ENCODE data around the gene WDR33. TPM values are rescaled to one million over a fixed set of nuclear protein-coding genes. Genes with fewer than 3 reads are reported as not detected.
"Not testable (repeated sequence)": the region's sequence is repeated elsewhere in the genome, so short reads cannot be mapped to it uniquely, and the experiment has no call there.

Gene WDR33
- polyA plus RNA-seq, 4 donors: 45.3 to 65.9 (median 54.4) TPM

DNA sequence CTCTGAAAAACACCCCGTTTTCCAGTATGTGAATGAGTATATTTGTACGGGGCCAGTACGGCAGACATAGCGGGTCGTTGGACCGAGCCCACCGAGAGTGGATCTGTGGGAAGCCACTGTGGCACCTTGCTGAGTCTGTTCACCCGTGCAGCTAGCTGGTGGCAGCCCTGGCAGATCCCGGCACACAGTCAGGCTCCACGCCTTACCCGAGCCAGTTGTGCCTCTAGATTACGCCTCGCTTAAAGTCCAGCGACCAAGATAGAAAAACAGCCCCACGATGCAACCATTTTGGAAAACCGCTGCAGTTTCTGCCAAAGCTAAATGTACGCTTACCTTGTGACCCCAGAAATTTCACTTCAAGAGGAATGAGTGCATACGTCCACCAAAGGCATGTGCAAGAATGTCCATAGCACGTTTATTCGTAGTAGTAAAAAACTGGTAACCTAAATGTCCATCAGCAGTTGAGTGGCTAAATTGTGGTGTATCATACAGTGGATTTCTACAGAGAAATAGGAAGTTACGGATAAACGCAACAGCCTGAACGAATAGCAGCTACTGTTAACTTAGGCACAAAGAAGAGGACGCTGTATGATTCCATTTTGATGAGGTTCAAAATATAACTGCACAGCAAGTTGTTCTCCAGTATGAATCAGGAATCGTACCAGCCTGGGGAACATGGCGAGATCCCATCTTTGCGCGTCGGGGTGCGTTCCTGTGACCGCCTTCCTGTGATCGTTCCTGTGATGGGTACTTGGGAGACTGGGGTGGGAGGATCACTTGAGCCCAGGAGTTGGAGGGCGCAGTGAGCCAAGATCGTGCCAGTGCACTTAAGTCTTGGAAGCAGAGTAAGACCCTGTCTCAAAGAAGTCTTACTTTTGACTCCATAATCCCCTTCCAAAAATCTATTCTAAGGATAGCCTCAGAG lies 688 bp upstream of the WDR33 start:
- peak in 2 of 4 donors; percentile 26 to 50 for DNase-seq (ENCODE audit: low read depth in 4 of 4, low spot score in 2 of 4)

DNA sequence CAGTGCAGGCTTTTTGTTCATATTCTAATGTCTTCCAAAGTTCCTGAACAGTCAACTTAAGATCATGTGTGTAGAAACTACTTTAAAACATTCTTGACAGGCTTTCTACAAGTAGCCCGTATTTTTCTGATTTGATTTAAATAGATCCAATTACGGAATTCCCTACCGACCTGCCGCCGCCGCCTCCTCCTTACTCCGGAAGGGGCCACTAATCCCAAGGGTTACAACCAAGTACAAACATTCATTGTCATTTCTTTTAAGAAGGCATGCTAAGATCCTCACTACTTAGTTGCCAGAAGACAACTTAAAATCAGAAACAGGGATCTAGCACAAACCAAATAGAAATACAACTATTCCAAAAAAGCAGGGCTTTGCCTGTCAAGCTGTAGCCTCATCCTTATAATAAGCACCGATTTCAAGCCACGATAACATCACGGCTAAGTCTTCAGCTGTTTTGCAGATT lies 784 bp downstream of the WDR33 start:
- peak in 2 of 4 donors; percentile 39 to 40 for DNase-seq (ENCODE audit: low read depth in 4 of 4, low spot score in 2 of 4)

DNA sequence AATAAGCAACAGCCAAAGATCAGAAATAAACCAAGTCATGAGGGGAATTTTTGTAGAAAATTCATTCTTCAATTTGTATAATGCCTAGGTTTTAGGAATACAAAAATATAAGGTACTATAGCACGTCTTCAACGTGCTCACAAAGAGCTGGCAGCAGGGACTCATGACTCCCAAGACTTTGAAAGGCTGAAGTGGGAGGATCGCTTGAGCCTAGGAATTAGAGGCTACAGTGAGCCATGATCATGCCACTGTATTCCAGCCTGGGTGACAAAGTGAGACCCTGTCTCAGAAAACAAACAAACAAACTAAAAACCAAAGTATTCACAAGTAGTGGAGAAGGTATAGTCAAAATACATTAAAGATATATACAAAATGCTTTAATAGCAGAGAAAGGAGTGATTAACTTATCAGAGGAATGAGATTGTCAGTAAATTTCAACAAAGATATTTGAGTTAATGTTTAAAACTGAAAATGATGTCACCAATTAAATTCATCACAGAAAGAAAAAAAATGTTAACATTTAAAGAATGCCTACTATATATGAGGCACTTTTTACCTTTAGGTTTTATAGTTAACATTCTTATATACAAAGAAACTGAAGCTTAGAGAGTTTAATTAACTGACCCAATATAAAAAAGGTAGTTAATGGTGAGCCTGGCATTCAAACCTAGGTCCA lies 3.2 kb downstream of the WDR33 start:
- DNase-seq (ENCODE audit: low read depth in 4 of 4, low spot score in 2 of 4): no peak

DNA sequence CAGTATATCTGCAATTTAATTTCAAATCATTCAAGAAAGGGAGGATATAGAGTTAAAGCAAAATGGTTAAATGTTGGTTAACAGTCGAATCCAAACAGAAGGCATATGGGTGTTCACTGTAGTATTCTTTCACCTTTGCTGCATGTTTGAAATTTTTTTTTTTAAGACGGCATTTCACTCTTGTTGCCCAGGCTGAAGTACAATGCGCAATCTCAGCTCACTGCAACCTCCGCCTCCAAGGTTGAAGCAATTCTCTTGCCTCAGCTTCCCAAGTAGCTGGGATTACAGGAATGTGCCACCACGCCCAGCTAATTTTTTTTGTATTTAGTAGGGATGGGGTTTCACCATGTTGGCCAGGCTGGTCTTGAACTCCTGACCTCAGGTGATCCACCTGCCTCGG lies 4.1 kb downstream of the WDR33 start:
- not testable (repeated sequence) for DNase-seq (ENCODE audit: low read depth in 4 of 4, low spot score in 2 of 4)

DNA sequence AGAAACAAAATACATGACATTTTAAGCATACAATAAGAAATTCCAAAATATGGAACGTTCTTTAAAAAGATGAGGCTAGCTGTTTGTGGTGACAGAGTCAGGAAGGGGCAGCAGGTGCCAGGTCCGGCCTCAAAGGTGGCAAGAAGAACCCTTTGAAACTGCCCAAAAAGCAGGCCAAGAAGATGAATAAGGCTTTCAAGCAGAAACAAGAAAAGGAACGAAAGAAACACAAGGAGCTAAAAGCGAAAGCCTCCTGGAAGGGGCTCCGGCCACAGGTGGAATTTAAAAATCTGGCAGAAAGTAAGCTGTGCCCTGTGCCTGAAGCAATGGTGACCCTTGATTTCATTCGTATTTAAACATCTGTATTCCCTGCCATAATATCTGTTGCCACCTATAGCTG lies 5.5 kb downstream of the WDR33 start:
- no peak for DNase-seq (ENCODE audit: low read depth in 4 of 4, low spot score in 2 of 4)

DNA sequence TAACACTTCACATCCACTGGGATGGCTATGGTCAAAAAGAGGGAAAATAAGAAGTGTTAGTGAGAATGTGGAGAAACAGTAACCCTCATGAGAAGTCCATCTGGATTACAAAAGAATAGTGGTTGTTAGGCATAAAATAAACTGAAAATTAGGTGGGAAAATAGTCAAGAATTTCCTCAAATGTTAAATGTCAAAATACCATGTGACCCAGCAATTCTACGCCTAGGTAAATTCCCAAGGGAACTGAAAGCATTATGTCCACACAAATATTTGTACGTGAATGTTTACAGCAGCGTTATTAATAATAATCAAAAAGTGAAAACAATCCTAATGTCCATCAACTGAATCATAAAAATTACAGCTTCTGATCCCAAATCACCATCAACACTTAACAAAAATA lies 11.0 kb downstream of the WDR33 start:
- DNase-seq (ENCODE audit: low read depth in 4 of 4, low spot score in 2 of 4): no peak

DNA sequence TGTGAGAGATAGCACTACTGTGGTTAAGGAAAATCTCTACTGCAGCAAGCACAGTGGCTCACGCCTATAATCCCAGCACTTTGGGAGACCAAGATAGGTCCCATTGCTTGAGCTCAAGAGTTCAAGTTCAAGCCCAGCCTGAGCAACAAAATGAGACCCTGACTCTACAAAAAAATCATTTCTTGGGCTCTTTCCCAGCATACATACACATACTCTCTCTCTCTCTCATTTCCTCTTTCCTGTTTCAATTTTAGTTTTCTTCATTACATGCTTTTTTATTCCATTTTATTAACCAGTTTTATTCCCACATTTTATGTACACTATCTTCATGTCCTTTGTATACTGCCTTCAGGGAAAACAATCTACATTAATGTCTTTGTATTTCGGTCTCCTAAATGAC lies 14.6 kb downstream of the WDR33 start:
- no peak for DNase-seq (ENCODE audit: low read depth in 4 of 4, low spot score in 2 of 4)

DNA sequence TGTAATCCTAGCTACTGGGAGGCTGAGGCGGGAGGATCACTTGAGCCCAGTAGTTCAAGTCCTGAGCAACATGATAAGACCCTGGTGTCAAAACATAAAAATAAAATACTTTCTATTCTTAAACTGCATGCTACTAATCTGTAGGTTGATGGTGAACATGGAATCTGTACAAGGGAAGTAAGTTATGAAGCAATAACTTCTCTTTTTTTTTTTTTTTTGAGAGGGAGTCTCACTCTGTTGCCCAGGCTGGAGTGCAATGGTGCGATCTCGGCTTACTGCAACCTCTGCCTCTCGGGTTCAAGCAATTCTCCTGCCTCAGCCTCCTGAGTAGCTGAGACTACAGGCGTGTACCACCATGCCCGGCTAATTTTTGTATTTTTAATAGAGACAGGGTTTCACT lies 16.1 kb downstream of the WDR33 start:
- DNase-seq (ENCODE audit: low read depth in 4 of 4, low spot score in 2 of 4): not testable (repeated sequence)

DNA sequence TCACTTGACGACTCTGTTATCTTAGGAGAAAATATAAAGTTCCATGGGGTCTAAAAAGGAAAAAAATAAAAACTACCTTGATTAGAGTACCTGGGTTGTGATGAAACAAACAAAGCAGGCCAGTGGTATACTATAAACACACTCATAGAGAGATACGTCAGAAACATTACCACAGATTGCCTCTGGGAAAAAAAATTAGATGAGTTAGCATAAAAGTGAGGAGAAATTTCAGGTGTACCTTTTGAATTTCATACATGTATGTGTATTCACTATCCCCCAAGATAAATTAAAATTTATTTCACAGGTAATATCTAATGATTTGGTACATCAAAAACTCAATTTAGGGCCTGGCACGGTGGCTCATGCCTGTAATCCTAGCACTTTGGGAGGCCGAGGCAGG lies 18.2 kb downstream of the WDR33 start:
- no peak for DNase-seq (ENCODE audit: low read depth in 4 of 4, low spot score in 2 of 4)

DNA sequence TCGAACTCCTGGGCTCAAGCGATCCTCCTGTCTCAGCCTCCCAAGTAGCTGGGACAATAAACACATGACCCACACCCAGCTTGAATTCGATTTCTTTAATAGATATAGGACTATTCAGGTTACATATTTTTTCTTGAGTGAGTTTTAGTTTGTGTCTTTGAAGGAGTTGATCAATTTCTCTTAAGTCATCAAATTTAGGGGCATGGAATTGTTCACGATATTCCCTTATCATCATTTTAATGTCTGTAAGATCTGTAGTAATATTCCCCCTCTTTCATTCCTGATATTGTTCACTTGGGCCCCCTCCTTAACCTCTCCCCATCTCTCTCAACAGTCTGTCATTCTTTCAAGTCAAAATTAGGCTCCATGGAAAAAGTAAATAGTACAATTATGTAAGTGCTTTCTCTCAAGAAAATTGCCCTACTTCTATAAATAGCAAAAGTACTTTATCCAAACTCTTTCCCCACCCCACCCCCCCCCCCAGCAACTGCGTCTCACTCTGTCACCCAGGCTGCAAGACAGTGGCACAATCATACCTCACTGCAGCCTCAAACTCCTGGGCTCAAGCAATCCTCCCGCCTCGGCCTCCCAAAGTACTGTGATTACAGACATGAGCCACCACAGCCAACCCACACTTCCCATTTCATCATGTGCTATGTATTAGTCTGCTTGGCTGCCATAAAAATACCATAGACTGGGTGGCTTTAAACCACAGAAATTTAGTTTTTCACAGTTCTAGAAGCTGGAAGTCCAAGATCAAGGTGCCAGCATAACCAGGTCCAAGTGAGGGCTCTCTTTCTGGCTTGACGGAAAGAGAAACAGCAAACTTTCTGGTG lies 20.1 kb downstream of the WDR33 start:
- no peak for DNase-seq (ENCODE audit: low read depth in 4 of 4, low spot score in 2 of 4)

DNA sequence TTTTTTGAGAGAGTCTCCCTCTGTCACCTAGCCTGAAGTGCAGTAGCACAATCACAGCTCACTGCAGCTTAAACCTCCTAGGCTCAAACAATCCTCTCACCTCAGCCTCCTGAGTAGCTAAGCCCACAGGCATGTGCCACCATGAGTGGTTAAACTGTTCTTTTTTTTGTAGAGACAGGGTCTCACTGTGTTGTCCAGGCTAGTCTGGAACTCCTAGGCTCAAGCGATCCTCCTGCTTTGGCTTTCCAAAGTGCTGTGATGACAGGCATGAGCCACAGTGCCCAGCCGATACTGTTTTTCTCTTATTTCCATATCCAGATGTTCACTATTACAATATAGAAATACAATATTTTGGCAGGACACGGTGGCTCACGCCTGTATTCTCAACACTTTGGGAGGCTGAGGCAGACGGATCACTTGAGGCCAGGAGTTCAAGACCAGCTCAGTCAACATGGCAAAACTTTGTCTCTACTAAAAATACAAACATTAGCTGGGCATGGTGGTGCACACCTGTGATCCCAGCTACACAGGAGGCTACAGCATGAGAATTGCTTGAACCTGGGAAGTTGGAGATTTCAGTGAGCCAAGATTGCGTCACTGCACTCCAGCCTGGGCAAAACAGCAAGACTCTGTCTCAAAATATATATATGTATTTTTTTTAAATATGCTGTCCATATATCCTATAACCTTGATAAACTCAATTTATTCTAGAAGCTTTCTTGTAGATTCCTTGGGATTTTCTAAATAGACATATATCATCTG lies 24.7 kb downstream of the WDR33 start:
- DNase-seq (ENCODE audit: low read depth in 4 of 4, low spot score in 2 of 4): no peak

DNA sequence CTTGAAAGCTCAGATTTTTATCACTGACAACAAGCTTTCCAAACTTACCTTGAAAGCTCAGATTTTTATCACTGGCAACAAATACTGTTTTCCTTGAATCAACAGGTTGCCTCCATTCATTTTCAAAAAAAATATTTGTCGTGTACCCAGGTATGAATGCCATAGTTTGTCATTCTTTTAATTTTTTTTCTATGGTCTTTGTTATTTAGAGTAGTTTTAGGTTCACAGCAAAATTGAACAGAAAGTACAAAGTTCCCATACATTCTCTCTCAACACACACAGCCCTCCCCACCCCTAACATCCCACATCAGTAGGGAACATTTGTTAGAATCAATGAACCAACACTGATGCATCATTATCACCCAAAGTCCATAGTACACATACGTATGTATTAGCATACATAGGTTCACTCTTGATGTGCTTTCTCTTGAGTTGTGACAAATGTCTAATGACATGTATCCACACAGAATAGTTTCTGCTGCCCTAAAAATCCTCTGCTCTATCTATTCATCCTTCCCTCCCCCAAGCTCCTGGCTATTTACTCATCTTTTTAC lies 25.9 kb downstream of the WDR33 start:
- no peak for DNase-seq (ENCODE audit: low read depth in 4 of 4, low spot score in 2 of 4)

DNA sequence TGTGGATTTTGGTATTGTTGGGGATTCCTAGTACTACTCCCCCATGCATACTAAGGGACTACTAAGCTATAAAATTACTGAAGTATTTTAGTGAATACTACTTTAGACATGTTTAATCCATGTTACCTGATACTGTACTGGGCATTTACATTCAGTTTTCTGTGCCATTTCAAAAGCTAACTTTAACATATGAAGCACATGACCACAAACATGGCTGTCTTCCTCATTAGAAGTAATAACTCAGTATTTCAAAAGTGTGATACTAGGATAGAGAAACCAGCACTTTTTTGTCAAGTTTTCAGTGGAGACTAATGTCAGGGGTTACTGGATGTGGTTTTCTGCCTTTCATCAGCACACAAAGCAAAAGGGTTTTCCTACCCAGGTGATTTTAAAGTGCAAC lies 27.9 kb downstream of the WDR33 start:
- DNase-seq (ENCODE audit: low read depth in 4 of 4, low spot score in 2 of 4): no peak

DNA sequence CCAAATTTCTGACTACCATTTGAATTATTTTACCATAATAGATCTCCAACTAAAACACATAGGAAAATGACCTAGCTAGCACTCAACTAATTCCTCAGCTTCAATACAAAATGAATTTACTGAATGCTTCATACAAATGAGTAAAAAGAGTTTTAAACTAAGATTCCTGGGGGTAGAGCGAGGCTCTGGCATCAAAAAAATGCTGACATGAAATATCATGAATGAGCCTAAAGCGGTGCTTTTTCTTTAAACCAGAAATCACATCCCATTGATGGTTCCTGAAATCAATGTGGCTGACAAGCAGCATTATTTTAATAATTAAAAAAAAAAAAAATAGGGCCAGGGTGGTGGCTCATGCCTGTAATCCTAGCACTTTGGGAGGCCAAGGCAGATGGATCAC lies 32.1 kb downstream of the WDR33 start:
- DNase-seq (ENCODE audit: low read depth in 4 of 4, low spot score in 2 of 4): no peak

DNA sequence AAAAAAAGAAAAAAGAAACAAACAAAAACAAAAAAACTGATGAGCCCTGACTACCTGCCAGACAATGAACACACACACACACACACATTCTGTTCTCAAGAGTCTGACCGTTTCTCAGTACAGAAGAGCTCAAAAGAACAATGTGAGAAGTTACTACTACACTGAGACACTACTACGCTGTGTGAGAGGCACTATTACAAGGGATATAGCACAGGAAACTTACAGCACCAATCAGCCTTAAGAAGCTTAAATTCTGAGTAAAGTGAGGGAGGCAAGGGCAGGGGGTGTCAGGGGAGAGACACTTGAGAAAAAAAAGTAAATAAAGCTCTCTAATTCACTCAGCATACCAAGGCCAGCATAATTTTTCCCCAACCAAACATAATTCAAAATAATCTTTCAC lies 32.5 kb downstream of the WDR33 start:
- no peak for DNase-seq (ENCODE audit: low read depth in 4 of 4, low spot score in 2 of 4)

DNA sequence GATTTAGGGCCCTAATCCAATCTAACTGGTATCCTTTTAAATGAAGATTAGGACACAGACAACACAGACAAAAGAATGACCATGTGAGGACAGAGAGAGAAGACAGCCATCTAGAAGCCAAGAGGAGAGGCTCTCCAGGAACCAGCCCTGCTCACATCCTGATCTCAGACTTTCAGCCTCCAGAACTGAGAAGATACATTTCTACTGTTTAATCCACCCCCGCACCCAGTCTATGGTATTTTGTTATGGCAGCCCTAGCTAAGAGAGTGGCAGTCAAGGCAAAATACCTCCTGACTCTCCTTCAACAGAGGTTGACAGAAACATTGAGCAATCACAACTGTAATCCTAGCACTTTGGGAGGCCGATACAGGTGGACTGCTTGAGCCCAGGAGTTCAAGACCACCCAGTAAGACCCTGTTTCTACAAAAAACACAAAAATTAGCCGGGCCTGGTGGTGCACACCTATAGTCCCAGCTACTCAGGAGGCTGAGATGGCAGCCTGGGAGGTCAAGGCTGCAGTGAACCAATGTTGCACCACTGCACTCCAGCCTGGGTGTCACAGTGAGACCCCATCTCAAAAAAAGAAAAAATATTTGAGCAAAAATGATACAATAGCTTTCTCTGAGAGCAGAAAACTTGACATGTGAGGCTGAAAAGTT lies 34.7 kb downstream of the WDR33 start:
- no peak for DNase-seq (ENCODE audit: low read depth in 4 of 4, low spot score in 2 of 4)

DNA sequence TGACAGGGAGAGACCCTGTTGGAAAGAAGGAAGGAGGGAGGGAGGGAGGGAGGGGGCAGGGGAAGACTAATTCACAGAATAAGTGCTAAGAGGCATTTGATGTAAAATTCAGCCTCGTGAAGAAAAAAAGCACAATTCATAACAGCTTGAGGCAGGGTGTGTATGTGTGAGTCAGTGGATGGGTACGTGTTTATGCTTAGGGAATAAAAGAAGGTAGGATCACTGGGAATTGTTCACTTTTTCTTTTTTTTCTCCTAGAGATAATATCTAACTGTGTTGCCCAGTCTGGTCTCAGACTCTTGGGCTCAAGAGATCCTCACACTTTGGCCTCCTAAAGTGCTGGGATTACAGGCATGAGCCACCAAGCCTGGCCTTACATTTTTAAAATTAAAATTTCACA lies 39.2 kb downstream of the WDR33 start:
- no peak for DNase-seq (ENCODE audit: low read depth in 4 of 4, low spot score in 2 of 4)

DNA sequence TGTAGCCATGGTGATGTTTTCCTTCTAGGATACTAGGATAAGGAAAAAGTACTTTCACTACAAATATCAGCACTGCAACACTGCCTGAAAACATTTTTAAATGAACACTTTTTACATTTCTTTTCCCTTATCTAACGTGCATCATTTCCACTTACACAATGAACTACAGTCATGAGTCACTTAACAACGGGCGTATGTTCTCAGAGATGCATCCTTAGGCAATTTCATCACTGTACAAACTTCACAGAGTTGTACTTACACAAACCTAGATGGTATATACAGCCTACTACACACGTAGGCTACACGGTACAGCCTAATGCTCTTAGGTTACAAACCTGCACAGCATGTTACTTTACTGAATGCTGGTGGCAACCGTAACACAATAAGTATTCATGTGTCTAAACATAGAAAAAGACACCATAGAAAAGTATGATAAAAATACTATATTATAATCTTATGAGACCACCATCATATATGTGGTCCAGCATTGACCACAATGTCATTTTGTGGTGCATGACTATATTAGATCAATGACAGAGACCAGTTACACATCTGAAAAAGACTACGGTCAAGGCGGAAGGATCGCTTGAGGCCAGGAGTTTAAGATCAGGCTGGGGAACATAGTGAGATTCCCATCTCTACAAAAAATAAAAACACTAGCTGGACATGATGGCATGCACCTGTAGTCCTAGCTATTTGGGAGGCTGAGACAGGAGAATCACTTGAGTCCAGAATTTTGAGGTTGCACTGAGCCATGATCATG lies 39.8 kb downstream of the WDR33 start:
- DNase-seq (ENCODE audit: low read depth in 4 of 4, low spot score in 2 of 4): no peak

DNA sequence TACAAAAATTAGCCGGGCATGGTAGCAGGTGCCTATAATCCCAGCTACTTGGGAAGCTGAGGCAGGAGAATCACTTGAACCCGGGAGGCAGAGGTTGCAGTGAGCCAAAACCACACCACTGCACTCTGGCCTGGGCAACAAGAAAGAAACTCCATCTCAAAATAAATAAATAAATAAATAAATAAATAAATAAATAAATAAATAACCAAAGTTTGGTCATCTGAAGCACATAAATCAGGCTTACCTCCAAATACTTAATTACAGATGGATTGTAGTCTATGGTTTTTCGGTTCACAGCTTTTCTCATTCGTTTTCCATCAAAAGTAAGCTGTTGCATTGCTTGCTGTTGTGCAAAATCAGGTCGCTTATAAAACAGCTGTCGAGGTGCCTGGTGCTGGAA lies 40.4 kb downstream of the WDR33 start:
- not testable (repeated sequence) for DNase-seq (ENCODE audit: low read depth in 4 of 4, low spot score in 2 of 4)
